GM19025 (cell line): ENCODE measurements around the gene PRRC2C.
"Not testable (repeated sequence)": the region's sequence is repeated elsewhere in the genome, so short reads cannot be mapped to it uniquely, and the experiment has no call there.

Experiments used
- ATAC-seq: cut with Tn5 transposase; IDR thresholded peaks from one replicate; pipeline ENCODE4 v1.9.1; 2021; ENCODE audit warnings: mild to moderate bottlenecking, low read depth, moderate library complexity; ENCODE audit not compliant: unreplicated experiment

The PRRC2C gene

GRCh38 chr1:171485375-171486047 is at the start of gene PRRC2C:
Gene PRRC2C (plus strand): TSS chr1:171485530. CDS start chr1:171512089, 26,559 bp downstream.
- ATAC-seq = peak; percentile 97

- no peak for ATAC-seq
These were observed 46.9 kb upstream of the PRRC2C start for GRCh38 chr1:171438441-171438840.

DNA sequence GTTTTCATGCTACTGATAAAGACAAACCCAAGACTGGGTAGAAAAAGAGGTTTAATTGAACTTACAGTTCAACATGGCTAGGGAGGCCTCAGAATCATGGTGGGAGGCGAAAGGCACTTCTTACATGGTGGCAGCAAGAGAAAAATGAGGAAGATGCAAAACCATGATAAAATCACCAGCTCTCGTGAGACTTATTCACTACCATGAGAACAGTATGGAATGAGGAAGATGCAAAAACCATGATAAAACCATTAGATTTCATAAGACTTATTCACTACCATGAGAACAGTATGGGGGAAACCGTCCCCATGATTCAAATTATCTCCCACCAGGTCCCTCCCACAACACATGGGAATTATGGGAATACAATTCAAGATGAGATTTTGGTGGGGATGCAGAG is 45.1 kb upstream of the PRRC2C start:
- not testable (repeated sequence) for ATAC-seq

- ATAC-seq = not testable (repeated sequence)
These were observed 43.9 kb upstream of the PRRC2C start for GRCh38 chr1:171441278-171441895.

DNA sequence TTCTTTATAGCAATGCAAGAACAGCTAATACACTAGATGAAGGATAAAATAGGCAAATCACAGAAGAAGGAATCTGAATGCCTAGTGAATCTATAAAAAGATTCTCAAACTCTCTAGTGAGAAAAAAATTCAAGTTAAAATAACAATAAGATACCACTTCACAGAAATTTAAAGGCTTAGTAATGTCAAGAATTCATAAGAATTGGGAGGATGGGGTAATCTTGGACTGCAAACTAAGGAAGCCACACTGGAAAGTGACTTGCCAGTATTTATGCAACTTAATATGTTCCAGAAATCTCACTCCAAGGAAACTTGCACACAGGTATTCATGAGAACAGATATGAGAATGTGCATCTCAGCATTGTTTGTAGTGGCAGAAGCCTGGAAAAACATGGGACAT is 38.9 kb upstream of the PRRC2C start:
- no peak for ATAC-seq

GRCh38 chr1:171455967-171456366 is 29.4 kb upstream of the PRRC2C start:
- no peak for ATAC-seq

DNA sequence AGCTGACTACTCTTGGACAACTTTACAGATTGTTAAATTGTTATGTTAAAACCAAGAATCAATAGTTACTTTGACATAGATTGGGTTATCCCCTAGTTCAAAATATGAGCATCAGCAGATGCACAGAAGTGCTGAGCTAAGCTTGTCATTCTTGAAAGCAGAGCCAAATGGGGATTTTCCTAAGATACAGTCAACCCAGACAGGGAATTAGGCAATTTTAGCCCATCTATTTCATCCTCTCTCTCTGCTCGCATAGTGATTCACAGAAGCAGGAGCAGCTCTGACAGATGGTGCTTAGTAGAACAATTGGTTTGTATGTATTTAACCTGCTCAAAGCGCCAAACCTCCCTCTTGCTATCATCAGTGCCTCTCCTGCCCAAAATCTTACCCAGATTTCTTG is 27.9 kb upstream of the PRRC2C start:
- ATAC-seq = no peak

DNA sequence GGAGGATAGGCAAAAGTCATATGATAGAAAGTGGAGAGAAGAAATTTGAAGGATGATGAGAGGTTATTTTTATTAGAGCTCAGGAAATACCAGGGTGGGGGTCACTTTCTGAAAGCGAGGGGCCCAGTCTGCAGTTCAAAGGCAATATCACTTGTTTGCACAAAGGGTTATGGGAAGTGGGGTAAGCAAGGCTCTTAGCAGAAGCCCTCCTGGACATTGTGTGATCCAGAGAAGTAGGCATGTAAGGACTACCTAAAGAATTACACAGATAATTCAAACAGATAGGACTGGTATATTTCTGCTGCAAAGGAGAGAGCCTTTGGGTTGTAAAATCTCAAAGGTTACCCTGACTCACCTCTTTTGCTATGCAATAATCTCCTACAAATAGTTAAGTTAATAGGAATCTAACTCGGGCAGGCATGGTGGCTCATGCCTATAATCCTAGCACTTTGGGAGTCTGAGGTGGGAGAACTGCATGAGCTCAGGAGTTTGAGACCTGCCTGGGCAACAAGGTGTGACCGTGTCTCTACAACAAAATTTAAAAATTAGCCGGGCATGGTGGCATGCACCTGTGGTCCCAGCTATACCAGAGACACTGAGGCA is 25.2 kb upstream of the PRRC2C start:
- ATAC-seq = no peak

- ATAC-seq = no peak
These were observed 17.7 kb upstream of the PRRC2C start for GRCh38 chr1:171467626-171468025.

DNA sequence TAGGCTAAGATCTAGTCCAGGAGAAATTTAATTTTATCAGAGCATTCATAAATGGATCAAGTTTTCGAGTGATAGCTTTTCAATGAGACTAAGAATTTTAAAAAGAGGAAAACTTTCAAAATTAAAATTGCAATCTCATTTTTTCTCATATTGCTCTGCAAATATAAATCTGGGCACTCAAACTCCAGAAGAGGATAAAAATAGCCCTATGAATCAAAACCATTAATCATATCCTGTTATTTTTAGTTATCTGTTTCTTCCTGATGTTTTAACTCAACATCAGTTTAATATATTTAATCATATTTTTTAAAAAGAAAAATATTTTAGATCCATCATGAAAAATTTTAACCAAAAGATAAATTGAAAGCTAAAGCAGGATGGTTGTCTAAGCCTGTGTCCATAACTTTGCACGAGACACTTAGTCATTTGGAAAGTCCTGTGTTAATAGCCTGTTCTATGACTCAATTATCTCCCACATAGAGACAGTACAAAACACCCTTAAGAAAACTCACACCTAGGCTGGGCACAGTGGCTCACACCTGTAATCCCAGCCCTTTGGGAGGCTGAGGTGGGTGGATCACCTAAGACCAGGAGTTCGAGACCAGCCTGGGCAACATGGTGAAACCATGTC is 17.1 kb upstream of the PRRC2C start:
- no peak for ATAC-seq

- ATAC-seq = no peak
These were observed 14.6 kb upstream of the PRRC2C start for GRCh38 chr1:171470726-171471125.

GRCh38 chr1:171472183-171472647 is 13.1 kb upstream of the PRRC2C start:
- peak; percentile 57 for ATAC-seq

- no peak for ATAC-seq
These were observed 8.5 kb upstream of the PRRC2C start for GRCh38 chr1:171476829-171477228.

GRCh38 chr1:171477804-171478203 is 7.5 kb upstream of the PRRC2C start:
- ATAC-seq = no peak

DNA sequence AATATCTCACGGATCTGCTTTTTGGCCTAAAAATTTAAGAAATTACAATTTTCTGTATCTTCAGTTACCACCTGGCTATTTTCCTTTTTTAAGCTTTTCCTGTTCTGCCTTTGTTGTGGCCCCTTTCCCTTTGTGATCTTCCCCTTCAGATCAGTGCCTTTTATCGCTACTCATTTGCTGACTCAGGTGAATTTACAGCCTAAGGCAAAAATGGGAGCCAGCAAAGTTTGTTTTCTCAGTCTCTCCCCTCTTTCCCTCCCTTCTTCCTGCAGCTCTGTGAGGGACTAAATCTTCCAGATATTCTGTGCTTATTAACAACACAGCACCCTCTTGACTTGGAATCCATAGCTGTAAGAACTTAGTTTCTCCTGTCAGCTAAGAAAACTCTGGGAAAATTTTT is 5.3 kb upstream of the PRRC2C start:
- no peak for ATAC-seq

DNA sequence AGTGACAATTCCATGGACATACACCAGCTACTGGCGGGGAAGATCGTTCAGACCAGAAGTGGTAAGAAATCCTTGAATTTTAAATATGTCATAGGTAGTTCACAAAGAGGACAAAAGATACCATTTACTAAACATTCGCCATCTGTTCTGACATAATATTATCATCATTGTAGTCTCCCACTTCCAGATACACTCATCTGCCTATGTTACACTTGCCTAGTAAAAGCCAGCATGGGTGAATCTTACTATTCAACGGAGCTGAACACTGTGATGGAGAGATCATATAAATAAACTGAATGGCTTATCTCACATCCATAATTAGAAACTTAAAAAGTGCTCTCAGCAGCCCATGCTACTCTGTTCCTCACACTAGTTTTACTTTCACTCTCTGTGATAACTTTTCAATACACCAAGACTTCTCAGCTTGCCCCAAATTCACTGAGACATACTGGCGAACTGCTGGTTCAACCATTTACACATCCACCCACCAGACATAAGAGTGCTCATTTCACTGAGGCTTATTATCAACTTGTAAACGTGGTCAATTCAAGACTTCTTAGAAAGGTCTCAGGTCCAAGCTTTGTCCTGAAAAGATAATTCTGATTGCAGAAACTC is 463 bp upstream of the PRRC2C start:
- ATAC-seq = peak; percentile 48

- peak; percentile 29 for ATAC-seq
These were observed 754 bp downstream of the PRRC2C start for GRCh38 chr1:171486048-171486519.

GRCh38 chr1:171487038-171487437 is 1.7 kb downstream of the PRRC2C start:
- ATAC-seq = no peak

DNA sequence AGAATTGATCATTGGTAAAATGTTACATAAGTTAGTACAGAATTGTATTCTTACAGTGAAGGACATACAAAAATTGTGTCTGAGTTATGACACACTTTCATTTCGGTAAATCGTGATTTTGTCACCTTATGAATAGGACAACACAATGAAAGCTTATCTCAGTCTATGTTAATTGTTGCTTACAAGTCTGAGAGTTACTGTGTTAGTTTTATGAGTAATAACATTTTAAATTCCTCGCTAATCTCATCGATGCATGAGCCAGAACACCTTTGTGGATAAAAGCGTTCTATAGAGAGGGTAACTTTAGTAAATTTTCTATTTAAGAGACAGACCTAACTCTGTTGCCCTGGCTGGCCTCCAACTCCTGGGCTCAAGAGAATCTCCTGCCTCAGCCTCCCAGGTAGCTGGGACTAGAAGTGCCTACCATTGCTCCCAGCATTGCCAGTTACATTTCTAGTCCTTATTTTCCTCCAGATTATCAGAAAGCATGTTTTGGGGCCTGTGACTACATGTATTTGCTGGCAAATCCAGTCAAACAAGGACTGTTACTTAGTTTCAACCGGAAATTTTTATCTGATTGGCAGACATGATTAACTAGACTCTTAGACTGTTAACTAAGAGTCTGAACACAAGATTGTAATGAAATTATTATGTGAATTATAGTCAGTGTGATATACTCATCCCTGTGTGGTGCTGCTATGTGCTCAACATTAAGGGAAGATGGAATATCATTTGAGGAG is 3.0 kb downstream of the PRRC2C start:
- no peak for ATAC-seq

GRCh38 chr1:171494076-171494475 is 8.7 kb downstream of the PRRC2C start:
- no peak for ATAC-seq
